Right kidney (tissue), 9 donors: ENCODE results near the gene CNOT10.
"Not testable (repeated sequence)": the region's sequence is repeated elsewhere in the genome, so short reads cannot be mapped to it uniquely, and the experiment has no call there.

Experiments
- DNase-seq: peaks from one replicate; pipeline ENCODE4 v3.0.0-alpha.2; 2016
- long read RNA-seq, 8 donors: transcript quantifications; one replicate each; lab custom pipeline, GENCODE V29; 2026

Gene CNOT10, protein sequence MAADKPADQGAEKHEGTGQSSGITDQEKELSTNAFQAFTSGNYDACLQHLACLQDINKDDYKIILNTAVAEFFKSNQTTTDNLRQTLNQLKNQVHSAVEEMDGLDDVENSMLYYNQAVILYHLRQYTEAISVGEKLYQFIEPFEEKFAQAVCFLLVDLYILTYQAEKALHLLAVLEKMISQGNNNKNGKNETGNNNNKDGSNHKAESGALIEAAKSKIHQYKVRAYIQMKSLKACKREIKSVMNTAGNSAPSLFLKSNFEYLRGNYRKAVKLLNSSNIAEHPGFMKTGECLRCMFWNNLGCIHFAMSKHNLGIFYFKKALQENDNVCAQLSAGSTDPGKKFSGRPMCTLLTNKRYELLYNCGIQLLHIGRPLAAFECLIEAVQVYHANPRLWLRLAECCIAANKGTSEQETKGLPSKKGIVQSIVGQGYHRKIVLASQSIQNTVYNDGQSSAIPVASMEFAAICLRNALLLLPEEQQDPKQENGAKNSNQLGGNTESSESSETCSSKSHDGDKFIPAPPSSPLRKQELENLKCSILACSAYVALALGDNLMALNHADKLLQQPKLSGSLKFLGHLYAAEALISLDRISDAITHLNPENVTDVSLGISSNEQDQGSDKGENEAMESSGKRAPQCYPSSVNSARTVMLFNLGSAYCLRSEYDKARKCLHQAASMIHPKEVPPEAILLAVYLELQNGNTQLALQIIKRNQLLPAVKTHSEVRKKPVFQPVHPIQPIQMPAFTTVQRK
- long read RNA-seq, donor 1, transcript CNOT10-201 (19 exons, 2,815 nt): major isoform, 9 of 11 reads
- long read RNA-seq, donor 1, partial matches to known transcripts: 0 of 11 reads
- long read RNA-seq, donor 1, other reads (novel, unspliced or antisense): 0 of 11 reads
- long read RNA-seq, donor 2: 0 reads
- long read RNA-seq, donor 3, partial matches to known transcripts: 0 of 6 reads
- long read RNA-seq, donor 3, other reads (novel, unspliced or antisense): 0 of 6 reads
- long read RNA-seq, donor 4, partial matches to known transcripts: 0 of 4 reads
- long read RNA-seq, donor 4, other reads (novel, unspliced or antisense): 0 of 4 reads
- long read RNA-seq, donor 5, transcript CNOT10-201 (19 exons, 2,815 nt): major isoform, 8 of 9 reads
- long read RNA-seq, donor 5, partial matches to known transcripts: 0 of 9 reads
- long read RNA-seq, donor 5, other reads (novel, unspliced or antisense): 0 of 9 reads
- long read RNA-seq, donor 6, partial matches to known transcripts: 0 of 5 reads
- long read RNA-seq, donor 6, other reads (novel, unspliced or antisense): 0 of 5 reads
- long read RNA-seq, donor 7, transcript CNOT10-201 (19 exons, 2,815 nt): major isoform, 9 of 11 reads
- long read RNA-seq, donor 7, partial matches to known transcripts: 0 of 11 reads
- long read RNA-seq, donor 7, other reads (novel, unspliced or antisense): 0 of 11 reads
- long read RNA-seq, donor 8, partial matches to known transcripts: 0 of 5 reads
- long read RNA-seq, donor 8, other reads (novel, unspliced or antisense): 0 of 5 reads

DNA sequence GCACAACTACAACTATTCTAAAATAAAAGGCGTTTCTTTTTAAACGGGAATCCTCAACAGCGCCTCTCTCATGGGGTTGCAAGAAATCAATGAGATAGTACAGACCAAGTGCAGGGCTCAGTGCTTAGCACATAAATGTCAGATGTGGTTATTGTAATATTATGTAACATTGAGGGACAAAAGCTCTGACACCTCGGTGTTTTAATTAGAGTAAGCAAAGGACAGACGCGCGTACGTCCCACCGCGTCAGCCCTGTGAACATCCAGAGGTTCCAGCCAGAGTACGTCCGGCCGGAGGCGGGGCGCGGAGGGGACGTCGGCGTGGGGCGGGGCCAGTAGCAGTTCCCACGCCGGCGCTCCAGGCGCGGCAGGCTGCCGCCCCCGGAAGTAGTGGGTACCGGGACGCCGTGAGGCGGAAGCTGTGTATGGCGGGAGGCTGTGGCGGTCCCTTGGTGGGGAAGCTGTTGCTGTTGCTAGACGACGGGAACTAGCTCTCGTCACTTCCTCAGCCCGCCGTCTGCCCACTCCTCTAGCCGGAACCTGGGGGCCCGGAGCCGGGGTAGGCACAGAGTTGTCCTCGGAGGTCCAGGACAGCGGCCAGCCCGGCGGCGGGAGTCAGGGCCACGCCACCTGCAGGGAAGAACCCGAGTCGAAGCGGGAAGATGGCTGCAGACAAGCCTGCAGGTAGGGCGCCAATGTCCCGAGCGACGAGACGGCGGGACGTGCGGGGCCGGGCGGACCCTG is at the start of gene CNOT10:
Gene CNOT10, plus strand, starts transcription at position 389 of the 743 bp plus-strand sequence. Its CDS starts 273 bp downstream, at position 662.
- peak; percentile 91 for DNase-seq

DNA sequence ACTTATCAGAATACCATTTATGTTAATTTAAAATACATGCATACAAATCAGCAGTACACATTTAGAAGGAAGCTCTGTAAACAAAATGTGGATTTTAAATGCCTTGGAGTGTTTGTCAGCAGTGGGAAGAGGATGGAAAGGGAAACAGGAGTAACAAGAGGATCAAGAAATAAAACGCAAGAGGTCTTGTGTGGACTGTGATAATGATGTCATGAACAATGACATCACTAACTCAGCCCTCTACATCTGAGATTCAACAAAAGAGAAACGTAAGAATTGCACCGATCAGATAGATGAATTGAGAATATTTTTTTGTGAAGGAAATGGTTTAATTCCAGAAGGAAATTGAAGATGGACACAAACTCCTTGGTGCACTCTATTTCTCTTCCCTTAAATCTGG is 44.0 kb upstream of the CNOT10 start:
- DNase-seq: no peak

DNA sequence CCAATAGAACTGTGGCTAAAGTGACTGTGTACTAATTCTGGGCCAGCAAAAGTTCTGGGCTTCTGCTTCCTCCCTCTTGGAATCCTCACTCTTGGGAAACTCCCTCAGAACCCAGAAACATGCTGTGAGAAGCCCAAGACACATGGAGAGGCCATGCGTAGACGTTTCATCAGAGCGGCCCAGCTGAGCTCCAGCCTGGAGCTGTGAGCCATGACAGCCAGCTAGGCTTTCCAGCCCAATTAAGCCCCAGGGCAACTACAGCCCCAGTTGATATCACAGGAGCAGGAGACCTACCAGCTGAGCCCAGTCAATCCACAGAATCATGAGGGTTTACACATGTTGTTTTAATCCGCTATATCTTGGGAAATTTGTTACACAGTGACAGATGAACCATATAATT is 43.6 kb upstream of the CNOT10 start:
- no peak for DNase-seq

DNA sequence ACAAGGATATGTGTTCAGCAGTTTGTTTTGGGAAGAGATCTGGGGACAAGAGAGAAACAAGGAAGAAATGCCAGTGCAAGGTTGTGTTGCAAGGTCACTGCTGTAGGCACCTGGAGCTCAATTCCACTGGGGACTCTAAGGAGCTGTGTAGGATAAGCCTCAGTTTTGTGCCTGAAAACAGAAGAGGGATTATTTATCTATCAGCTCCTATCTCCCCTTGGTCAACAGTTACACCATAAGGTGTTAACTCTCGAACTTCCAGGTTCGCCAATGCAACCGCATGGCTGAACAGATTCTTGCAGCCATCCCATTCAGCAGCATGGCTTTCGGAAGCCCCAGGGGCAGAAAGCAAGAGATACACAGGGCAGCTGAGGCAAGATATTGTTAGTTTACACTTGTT is 41.6 kb upstream of the CNOT10 start:
- DNase-seq: no peak

DNA sequence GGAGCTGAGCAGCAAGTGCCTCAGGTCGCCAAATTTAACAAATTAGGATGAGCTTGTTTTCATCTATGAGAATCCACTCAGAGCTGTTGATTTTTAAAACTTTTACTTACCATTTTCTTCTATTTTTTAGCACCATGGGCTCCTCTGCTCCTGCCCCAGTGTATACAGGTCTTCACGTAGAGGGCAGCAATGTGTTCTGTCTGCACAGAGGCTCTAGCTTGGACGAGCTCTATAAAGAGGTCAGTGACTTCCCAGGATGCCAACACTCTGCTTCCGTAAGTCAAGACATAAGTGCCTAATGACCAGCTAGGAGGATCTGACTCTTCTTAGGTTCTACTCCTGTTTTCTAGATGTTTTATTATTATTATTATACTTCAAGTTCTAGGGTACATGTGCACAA is 41.2 kb upstream of the CNOT10 start:
- DNase-seq: no peak

DNA sequence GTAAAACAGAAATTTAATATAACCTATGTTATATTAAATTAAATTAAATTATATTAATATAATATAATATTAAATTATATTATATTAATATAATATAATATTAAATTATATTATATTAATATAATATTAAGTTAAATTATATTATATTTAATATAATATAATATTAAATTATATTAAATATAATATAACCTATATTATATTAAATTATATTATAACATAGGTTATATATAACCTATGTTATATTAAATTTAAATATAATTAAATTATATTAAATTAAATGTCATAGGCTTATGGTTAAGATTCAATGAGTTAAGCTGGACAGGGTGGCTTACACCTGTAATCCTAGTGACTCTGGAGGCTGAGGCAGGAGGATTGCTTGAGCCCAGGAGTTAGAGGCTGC is 40.6 kb upstream of the CNOT10 start:
- DNase-seq: no peak

DNA sequence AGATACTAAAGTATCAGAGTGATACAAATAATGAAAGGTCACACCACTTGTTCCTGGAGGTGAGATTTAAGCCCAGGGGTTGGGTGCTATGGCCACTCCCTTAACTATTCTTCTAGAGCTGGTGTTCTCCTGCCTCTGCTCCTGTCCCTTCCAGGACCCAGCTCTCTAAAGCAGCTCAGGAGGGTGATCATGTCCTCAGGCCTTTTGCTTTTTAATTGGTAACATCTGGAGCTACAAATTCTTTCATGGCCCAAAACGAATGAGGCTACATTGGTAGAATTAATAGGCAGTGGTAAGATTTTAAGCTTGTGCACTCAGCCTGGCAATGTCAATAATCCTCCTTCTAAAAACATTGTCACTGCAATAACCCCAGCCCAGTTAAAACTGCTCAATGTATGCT is 38.2 kb upstream of the CNOT10 start:
- no peak for DNase-seq

DNA sequence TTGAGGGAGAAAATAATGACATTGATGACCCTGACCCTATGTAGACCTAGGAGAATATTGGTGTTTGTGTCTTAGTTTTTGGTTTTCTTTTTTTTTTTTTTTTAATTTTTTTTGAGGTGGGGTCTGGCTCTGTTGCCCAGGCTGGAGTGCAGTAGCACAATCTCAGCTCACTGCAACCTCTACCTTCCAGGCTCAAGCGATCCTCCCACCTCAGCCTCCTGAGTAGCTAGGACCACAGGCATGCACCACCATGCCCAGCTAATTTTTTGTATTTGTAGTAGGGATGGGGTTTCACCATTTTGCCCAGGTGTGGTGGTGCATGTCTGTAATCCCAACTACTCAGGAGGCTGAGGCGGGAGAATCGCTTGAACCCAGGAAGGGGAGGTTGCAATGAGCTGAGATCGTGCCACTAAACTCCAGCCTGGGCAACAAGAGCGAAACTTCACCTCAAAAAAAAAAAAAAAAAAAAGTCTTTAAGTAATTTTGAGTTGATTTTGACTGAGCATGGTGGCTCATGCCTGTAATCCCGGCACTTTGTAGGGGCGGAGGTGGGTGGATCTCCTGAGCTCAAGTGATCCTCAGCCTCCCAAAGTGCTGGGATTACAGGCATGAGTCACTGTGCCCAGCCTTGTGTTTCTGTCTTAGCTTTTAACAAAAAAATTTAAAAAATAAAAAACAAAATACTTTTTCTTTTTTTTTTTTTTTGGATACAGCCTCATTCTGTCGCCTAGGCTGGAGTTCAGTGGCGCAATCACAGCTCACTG is 32.5 kb upstream of the CNOT10 start:
- DNase-seq: not testable (repeated sequence)

DNA sequence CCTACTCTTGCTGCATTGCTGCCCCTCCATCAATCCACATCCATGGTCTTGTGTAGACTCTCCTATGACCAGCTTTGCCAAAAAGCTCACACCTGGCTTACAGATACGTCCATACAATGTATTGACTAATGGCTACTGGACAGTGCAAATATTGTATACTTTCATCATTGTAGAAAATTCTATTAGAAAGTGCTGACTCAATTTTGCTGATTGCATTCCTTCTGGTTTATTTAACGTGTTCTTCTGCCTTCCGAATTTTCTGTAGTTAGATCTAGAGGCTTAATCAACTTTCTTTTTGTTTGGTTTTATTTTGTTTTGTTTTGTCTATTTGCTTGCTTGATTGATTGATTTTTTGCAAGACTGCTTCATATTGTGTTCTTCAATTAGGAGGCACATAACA is 29.8 kb upstream of the CNOT10 start:
- no peak for DNase-seq

DNA sequence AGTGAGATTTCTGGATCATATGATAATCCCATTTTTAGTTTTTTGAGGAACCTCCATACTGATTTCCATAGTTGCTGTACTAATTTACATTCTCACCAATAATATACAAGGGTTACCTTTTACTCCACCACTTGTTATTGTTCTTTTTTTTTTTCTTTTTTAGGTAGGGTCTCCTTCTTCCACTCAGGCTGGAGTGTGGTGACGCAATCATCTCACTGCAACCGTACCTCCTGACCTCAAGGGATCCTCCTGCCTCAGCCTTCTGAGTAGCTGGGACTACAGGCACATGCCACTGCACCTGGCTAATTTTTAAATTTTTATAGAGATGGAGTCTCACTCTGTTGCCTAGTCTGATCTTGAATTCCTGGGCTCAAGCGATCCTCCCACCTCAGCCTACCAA is 24.4 kb upstream of the CNOT10 start:
- no peak for DNase-seq

DNA sequence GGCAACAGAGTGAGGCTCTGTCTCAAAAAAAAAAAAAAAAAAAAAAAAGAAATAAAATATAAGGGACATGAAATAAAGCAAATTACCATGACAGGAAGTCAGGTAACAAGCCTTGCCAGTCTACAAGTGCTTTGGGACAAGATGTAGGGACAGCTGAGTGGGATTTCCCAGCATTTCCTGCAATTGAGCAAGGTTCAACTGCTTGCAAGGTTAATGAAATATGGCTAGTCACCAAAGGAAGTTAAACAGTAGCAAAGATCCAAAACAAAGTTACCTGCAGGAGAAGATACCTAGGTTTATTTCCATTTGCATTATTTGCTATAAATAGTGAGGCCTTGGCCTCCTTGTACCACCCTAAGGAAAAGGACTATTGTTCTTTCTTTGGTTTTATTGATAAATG is 22.3 kb upstream of the CNOT10 start:
- DNase-seq: no peak

DNA sequence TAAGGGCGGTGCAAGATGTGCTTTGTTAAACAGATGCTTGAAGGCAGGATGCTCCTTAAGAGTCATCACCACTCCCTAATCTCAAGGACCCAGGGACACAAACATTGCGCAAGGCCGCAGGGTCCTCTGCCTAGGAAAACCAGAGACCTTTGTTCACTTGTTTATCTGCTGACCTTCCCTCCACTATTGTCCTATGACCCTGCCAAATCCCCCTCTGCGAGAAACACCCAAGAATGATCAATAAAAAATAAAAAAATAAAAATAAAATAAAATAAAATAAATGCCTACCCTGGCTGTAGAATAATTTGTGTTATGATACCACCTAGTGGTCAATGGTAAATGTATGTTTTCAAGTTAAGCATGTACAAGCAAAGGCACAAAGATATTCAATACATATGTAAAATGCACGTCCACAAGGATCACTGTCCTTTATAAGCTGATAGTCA is 20.3 kb upstream of the CNOT10 start:
- not testable (repeated sequence) for DNase-seq

DNA sequence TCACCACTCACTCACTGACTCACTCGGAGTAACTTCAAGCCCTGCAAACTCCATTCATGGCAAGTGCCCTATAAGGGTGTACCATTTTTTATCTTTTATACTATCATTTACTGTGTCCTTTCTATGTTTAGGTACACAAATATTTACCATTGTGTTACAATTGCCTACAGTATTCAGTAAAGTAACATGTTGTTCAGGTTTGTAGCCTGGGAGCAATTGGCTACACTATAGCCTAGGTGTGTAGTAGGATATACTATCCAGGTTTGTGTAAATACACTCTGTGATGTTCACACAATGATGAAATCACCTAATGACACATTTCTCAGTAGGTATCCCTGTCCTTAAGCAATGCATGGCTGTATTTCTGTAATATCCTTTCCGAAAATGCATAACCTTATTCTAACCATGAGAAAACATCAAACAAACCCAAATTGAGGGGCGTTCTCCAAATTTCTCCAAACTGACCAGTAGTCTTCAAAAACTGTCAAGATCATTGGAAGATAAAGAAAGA is 17.9 kb upstream of the CNOT10 start:
- DNase-seq: no peak

DNA sequence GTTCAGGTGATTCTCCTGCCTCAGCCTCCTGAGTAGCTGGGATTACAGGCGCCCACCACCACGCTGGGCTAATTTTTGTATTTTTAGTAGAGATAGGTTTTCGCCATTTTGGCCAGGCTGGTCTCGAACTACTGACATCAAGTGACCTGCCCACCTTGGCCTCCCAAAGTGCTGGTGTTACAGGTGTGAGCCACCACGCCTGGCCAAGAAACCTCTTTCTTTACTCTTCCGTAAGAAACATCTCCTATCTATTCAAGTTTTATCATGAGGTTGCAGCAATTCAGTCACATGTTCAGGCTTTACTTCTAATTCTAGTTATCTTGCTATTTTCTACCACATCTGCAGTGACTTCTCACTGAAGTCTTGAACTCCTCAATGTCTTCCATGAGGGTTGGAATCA is 15.8 kb upstream of the CNOT10 start:
- not testable (repeated sequence) for DNase-seq

DNA sequence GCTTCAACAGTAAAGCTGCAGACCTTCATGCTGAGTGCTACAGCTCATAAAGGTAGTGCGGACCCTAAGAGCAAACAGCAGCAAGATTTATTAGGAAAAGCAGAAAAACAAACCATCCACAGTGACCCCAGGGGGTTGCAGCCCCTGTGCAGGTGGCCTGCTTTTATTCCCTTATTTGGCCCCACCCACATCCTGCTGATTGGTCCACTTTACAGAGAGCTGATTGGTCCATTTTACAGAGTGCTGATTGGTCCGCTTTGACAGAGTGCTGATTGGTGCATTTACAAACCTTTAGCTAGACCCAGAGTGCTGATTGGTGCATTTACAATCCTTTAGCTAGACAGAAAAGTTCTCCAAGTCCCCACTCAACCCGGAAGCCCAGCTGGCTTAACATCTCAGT is 11.3 kb upstream of the CNOT10 start:
- DNase-seq: not testable (repeated sequence)

DNA sequence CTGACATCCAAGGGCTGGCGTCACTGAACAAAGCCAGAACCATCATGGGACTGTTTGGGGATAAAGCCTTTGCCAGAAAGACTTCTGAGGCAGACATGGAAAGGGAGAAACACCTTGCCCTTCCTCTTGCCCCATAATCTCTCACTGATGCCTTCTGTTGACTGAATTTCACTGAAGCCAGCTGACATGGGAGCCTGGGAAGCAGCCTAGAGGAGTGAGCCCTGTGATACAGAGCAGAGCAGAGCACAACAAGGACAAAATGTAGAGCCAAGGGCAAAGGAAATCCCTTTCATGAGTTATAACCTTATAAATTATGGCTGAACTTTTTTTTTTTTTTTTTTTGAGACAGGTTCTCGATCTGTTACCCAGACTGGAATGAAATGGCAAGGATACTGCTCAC is 9.8 kb upstream of the CNOT10 start:
- DNase-seq: no peak

DNA sequence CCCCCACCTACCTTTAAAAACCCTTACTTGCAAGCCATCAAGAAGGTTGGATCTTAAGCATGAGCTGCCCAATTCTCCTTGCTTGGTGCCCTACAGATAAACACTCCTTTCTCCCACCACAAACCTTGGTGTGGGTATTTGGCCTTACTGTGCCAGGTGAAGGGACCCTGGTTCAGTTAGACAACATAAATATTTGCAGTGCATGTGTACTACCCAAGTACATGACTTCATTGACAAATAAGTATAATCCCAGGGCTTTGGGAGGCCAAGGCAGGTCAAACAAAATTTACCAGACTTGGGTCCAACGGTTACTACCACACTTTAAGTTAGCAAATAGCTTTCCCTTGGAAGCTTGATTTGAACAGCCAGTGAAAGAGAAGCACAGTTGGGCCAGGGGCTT is 9.3 kb upstream of the CNOT10 start:
- DNase-seq: no peak

DNA sequence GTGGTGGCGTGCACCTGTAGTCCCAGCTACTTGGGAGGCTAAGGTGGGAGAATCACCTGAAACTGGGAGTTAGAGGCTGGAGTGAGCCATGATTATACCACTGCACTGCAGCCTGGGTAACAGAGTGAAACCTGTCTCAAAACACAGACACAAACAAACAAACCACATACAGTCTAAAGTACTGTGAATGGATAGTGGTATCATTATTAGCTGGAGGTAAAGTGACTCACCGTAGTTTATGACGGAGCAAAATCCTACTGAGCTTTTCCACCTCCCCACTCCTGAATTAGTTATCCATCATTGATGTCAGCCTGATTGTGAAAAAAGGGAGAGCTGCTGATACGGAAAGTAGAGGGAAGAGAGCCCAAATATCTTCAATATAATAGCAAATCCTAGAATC is 3.2 kb upstream of the CNOT10 start:
- DNase-seq: no peak

DNA sequence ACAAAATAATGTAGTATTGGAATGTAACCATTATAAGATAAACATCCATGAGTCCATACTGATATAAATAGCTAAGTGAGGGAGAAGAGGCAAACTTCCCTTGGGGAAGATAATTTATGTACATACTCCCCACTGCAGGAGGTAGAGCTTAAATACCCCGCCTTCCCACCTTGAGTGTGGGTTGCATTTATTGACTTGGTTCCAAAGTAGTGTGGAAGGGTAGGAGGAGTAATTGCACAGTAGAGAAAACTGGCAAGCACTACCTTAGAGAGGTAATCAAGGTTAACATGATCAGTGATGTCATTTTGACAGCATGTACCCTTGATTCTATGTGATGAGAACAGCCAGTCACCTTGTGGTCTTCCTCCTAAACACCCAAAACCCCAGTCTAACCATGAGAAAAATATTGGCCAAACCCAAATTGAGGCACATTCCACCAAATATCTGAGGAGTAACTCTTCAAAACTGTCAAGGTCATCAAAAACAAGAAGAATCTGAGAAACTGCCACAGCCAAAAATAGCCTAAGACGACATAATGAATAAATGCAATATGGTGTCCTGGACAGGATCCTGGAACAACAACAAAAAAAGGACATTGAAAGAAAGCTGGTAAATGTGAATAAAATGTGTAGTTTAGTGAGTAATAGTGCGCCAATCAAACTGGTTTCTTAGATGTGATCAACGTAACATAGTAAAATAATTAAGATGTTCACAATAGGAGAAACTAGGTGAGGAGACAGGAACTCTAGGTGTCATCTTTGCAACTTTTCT is 774 bp upstream of the CNOT10 start:
- no peak for DNase-seq
